H1 (cell line): ENCODE measurements around the gene GPBP1L1. TPM values are rescaled to one million over a fixed set of nuclear protein-coding genes. Genes with fewer than 3 reads are reported as not detected.

Source experiments
- CTCF ChIA-PET: fragments of 300-600 bp; sonication (Branson Sonifier 250); formaldehyde crosslinking; loops from one replicate; lab custom pipeline; 2021; ENCODE audit not compliant: partially characterized antibody; lab: Charles Lee
- POLR2A ChIA-PET: fragments of 300-600 bp; sonication (Branson Sonifier 250); formaldehyde crosslinking; loops from one replicate; lab custom pipeline; 2021; ENCODE audit warnings: inconsistent platforms; ENCODE audit not compliant: partially characterized antibody; lab: Charles Lee
- DNase-seq, 2 experiments: peaks; one replicate each; pipeline versions ENCODE4 v3.0.0 to v3.0.0-alpha.2; 2010 to 2022; ENCODE audit warnings: low spot score in 2 of 2, low read depth in 1 of 2, mixed read lengths in 1 of 2
- FAIRE-seq: peaks from 2 replicates; lab custom pipeline; 2011; peaks lifted over from hg19 to GRCh38; lab: Jason Lieb, UNC
- H2AFZ ChIP-seq: 2 replicates; pipeline ENCODE4 v1.8.1; 2012; ENCODE audit warnings: low read length, inconsistent platforms
- H2AK5ac ChIP-seq: 2 replicates; pipeline ENCODE4 v1.6.1; 2013; ENCODE audit warnings: low read depth, low read length
- H2BK120ac ChIP-seq: replicated peaks from 2 replicates; pipeline ENCODE3; 2013; ENCODE audit warnings: low read depth, low read length, inconsistent platforms
- H2BK12ac ChIP-seq: 2 replicates; pipeline ENCODE4 v1.6.1; 2013; ENCODE audit warnings: low read depth, low read length
- H2BK15ac ChIP-seq: 2 replicates; pipeline ENCODE4 v1.6.1; 2013; ENCODE audit warnings: low read length
- H2BK20ac ChIP-seq: 2 replicates; pipeline ENCODE4 v1.6.1; 2013; ENCODE audit warnings: low read length
- H2BK5ac ChIP-seq: 2 replicates; pipeline ENCODE4 v1.6.1; 2013; ENCODE audit warnings: low read depth, low read length
- H3K14ac ChIP-seq: 2 replicates; pipeline ENCODE4 v1.6.1; 2013; ENCODE audit warnings: inconsistent platforms; ENCODE audit not compliant: insufficient read length
- H3K18ac ChIP-seq: 2 replicates; pipeline ENCODE4 v1.6.1; 2013; ENCODE audit warnings: low read length; ENCODE audit errors: extremely low read depth
- H3K23ac ChIP-seq: 2 replicates; pipeline ENCODE4 v1.6.1; 2013; ENCODE audit warnings: inconsistent platforms; ENCODE audit not compliant: insufficient read length
- H3K23me2 ChIP-seq: 2 replicates; pipeline ENCODE4 v1.6.1; 2013; ENCODE audit warnings: low read depth, low read length
- H3K27ac ChIP-seq: 2 replicates; pipeline ENCODE4 v1.6.1; 2011; ENCODE audit warnings: low read depth, low read length, inconsistent platforms
- H3K27me3 ChIP-seq, 4 experiments: replicated peaks in 1 of 4; 1 replicate in 1 of 4; 2 replicates in 3 of 4; pipeline versions ENCODE4 v1.6.1 to v1.8.1; 2011 to 2013; ENCODE audit warnings: low read length in 3 of 4, mild to moderate bottlenecking in 3 of 4, inconsistent platforms in 2 of 4, mixed read lengths in 2 of 4, moderate library complexity in 1 of 4; ENCODE audit not compliant: control insufficient read depth in 3 of 4, insufficient read depth in 3 of 4; ENCODE audit errors: extremely low read depth in 1 of 4
- H3K36me3 ChIP-seq, 4 experiments: 2 replicates each; pipeline versions ENCODE4 v1.6.1 to v1.8.1; 2011 to 2013; ENCODE audit warnings: mild to moderate bottlenecking in 4 of 4, low read length in 3 of 4, moderate library complexity in 2 of 4, control low read depth in 1 of 4, inconsistent platforms in 1 of 4; ENCODE audit not compliant: insufficient read depth in 4 of 4, control insufficient read depth in 2 of 4
- H3K4ac ChIP-seq: replicated peaks from 2 replicates; pipeline ENCODE3; 2013; ENCODE audit warnings: low read length, low read depth, mixed read lengths, inconsistent platforms; ENCODE audit not compliant: insufficient read length
- H3K4me1 ChIP-seq, 4 experiments: replicated peaks in 1 of 4; 1 replicate in 1 of 4; 2 replicates in 3 of 4; pipeline versions ENCODE4 v1.6.1 to v1.8.1; 2011 to 2013; ENCODE audit warnings: low read length in 3 of 4, inconsistent platforms in 2 of 4, mixed read lengths in 1 of 4; ENCODE audit not compliant: insufficient read depth in 4 of 4, control insufficient read depth in 3 of 4
- H3K4me2 ChIP-seq, 2 experiments: 2 replicates each; pipeline versions ENCODE4 v1.6.1 to v1.8.1; 2011 to 2013; ENCODE audit warnings: low read depth in 2 of 2, low read length in 2 of 2, control low read depth in 1 of 2, inconsistent platforms in 1 of 2, mild to moderate bottlenecking in 1 of 2; ENCODE audit not compliant: insufficient read depth in 1 of 2
- H3K4me3 ChIP-seq, 4 experiments: fragments of 200-600, 300-600 bp in 1 of 4; sonication (generic), shearing (Covaris generic), sonication (Bioruptor Twin) in 1 of 4; 2 replicates each; pipeline versions ENCODE4 v1.5.1 to v1.8.1; 2011 to 2016; ENCODE audit warnings: low read length in 4 of 4, low read depth in 3 of 4, control low read depth in 2 of 4, inconsistent platforms in 2 of 4, mild to moderate bottlenecking in 2 of 4, mixed read lengths in 1 of 4, moderate library complexity in 1 of 4; ENCODE audit not compliant: insufficient read depth in 2 of 4; ENCODE audit errors: extremely low read depth in 1 of 4
- H3K56ac ChIP-seq: replicated peaks from 2 replicates; pipeline ENCODE3; 2013; ENCODE audit warnings: low read depth, mild to moderate bottlenecking, mixed read lengths, low read length, inconsistent platforms; ENCODE audit not compliant: insufficient read length
- H3K79me1 ChIP-seq: 2 replicates; pipeline ENCODE4 v1.6.1; 2013; ENCODE audit warnings: low read depth, low read length, control low read depth
- H3K79me2 ChIP-seq, 2 experiments: 2 replicates each; pipeline versions ENCODE4 v1.6.1 to v1.8.1; 2012 to 2013; ENCODE audit warnings: low read length in 2 of 2, mild to moderate bottlenecking in 2 of 2, inconsistent platforms in 1 of 2; ENCODE audit not compliant: insufficient read depth in 2 of 2, control insufficient read depth in 1 of 2
- H3K9ac ChIP-seq, 4 experiments: replicated peaks in 1 of 4; 1 replicate in 1 of 4; 2 replicates in 3 of 4; pipeline versions ENCODE4 v1.6.1 to v1.8.1; 2011 to 2013; ENCODE audit warnings: low read depth in 3 of 4, low read length in 3 of 4, control low read depth in 2 of 4, mild to moderate bottlenecking in 2 of 4, moderate library complexity in 2 of 4, inconsistent platforms in 1 of 4; ENCODE audit errors: extremely low read depth in 1 of 4
- H3K9me3 ChIP-seq, 2 experiments: 2 replicates each; pipeline versions ENCODE4 v1.6.1 to v1.8.1; 2012 to 2013; ENCODE audit warnings: mild to moderate bottlenecking in 2 of 2, moderate library complexity in 2 of 2, control low read depth in 1 of 2, inconsistent platforms in 1 of 2, low read depth in 1 of 2, low read length in 1 of 2, mixed read lengths in 1 of 2; ENCODE audit not compliant: insufficient read depth in 2 of 2
- H4K20me1 ChIP-seq, 2 experiments: replicated peaks in 1 of 2; 2 replicates each; pipeline versions ENCODE3 to v1.8.1; 2011 to 2013; ENCODE audit warnings: inconsistent platforms in 2 of 2, low read length in 2 of 2, mild to moderate bottlenecking in 1 of 2; ENCODE audit not compliant: insufficient read depth in 2 of 2, control insufficient read depth in 1 of 2
- H4K5ac ChIP-seq: 2 replicates; pipeline ENCODE4 v1.6.1; 2013; ENCODE audit warnings: low read length, low read depth, mixed read lengths, inconsistent platforms; ENCODE audit not compliant: insufficient read length
- H4K8ac ChIP-seq: 2 replicates; pipeline ENCODE4 v1.8.0; 2013; ENCODE audit warnings: mild to moderate bottlenecking, moderate library complexity, low read length, inconsistent platforms; ENCODE audit not compliant: insufficient read depth; ENCODE audit errors: extremely low read depth
- H4K91ac ChIP-seq: replicated peaks from 2 replicates; pipeline ENCODE3; 2013; ENCODE audit warnings: low read length, mixed read lengths, inconsistent platforms; ENCODE audit not compliant: insufficient read length
- CBX5 ChIP-seq: fragments of 300-800, 300-1000 bp; sonication (generic); IDR thresholded peaks from 2 replicates; pipeline ENCODE4 v1.7.1; 2016; ENCODE audit warnings: antibody characterized with exemption, low read length, low read depth
- KDM4A ChIP-seq: IDR thresholded peaks from one replicate; pipeline ENCODE4 v1.7.1; 2012; ENCODE audit warnings: low read depth, mild to moderate bottlenecking, moderate library complexity, low read length, inconsistent platforms; ENCODE audit not compliant: severe bottlenecking
- SP2 ChIP-seq: IDR thresholded peaks from 2 replicates; pipeline ENCODE4 v1.6.1; 2012; ENCODE audit warnings: mild to moderate bottlenecking, low read length, inconsistent platforms
- WGBS, 2 experiments: shearing (Covaris generic) in 1 of 2; methylation state at CpG; one replicate each; pipeline versions ENCODE4 v1.1.6 to v1.1.7; 2013 to 2015; ENCODE audit warnings: low lambda C conversion rate in 2 of 2, mixed read lengths in 2 of 2, inconsistent platforms in 1 of 2, low coverage in 1 of 2, missing lambda C conversion rate in 1 of 2; ENCODE audit not compliant: insufficient replicate concordance in 2 of 2, insufficient coverage in 1 of 2, insufficient read length in 1 of 2; ENCODE audit errors: extremely low coverage in 1 of 2, missing lambda C conversion rate in 1 of 2; 5-methylcytosine and 5-hydroxymethylcytosine counted together
- polyA plus RNA-seq, 7 experiments: library from polyadenylated mRNA; depleted of rRNA in 3 of 7; stranded (reverse) in 5 of 7; unstranded in 2 of 7; fragments of >200 nt in 5 of 7; fragments of 200-250 nt in 2 of 7; gene quantifications; 1 replicate in 5 of 7; 2 replicates in 1 of 7; 4 replicates in 1 of 7; pipeline versions ENCODE4 v1.2.1 to v1.2.3, GENCODE V29; 2011 to 2013; ENCODE audit warnings: missing spikeins in 2 of 7, mixed read lengths in 2 of 7
- total RNA-seq: library from RNA; stranded (reverse); fragmentation: NEBNext Ultra II Directional; extraction: Animal tissue kit (Norgen Biotek cat#: 25700); gene quantifications from 2 replicates; pipeline ENCODE4 v1.2.1, GENCODE V29; 2021

The GPBP1L1 gene
- total and polyA plus RNA-seq, 2 of the 8 experiments (the other 6 are each of a cell fraction or from before 2014, with no cell fraction given) = 70.1 to 119 TPM

DNA sequence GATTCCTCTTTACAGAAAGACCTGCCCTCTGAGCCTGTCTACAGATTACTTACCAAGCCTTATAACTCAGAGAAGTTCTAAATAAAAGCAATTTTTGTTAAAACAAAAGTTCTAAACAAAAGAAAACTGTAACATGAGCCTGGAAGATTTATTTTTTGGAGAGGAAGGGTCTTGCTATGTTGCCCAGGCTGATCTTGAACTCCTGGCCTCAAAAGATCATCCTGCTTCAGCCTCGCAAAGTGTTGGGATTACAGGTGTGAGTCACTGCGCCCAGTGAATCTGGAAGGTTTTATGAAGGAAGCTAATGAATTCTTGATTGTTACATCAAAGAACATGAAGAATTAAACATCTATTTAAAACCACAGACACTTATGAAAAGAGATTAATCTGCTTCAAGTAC is 27.1 kb downstream of the GPBP1L1 start:
- H2BK15ac ChIP-seq = no peak overlapping the region
- H3K9me3 ChIP-seq = no peaks in the 10 kb centered on the region
- WGBS, 2 experiments = 100% methylated on average over 2 of the region's 2 CpGs; no CpG with 5 or more reads in 1 of the 2 experiments
- no peak for FAIRE-seq
- H3K14ac ChIP-seq = no peak overlapping the region
- DNase-seq = no peak
- no peak overlapping the region for H3K9ac ChIP-seq
- TF ChIP-seq CBX5 (no peak), SP2 (no peak), KDM4A (no peak)
- H2AFZ ChIP-seq = no peak overlapping the region
- H2BK20ac ChIP-seq = no peak overlapping the region
- ChIA-PET POLR2A (interaction anchor here (1.5 kb wide), 1 partner anchor 20 kb away, joined by 3 read pairs; no protein-coding TSS in a partner anchor), CTCF (interaction anchor here (1.1 kb wide), 1 partner anchor 12 kb away, joined by 3 read pairs; no protein-coding TSS in a partner anchor)
- no peaks in the 10 kb centered on the region for H3K27me3 ChIP-seq
- no peaks in the 10 kb centered on the region for H3K4me1 ChIP-seq
- H2AK5ac ChIP-seq = no peak overlapping the region
- H2BK12ac ChIP-seq = no peak overlapping the region
- peaks cover 3 to 43% of the 10 kb centered on the region in 2 experiments for H3K79me2 ChIP-seq
- H4K20me1 ChIP-seq = peaks cover 2 to 9% of the 10 kb centered on the region in 2 experiments
- no peak overlapping the region for H4K5ac ChIP-seq
- H3K56ac ChIP-seq = no peak overlapping the region
- no peaks in the 10 kb centered on the region for H3K23me2 ChIP-seq
- H3K27ac ChIP-seq = no peak overlapping the region
- H2BK5ac ChIP-seq = no peak overlapping the region
- no peak overlapping the region for H3K4me3 ChIP-seq
- no peak overlapping the region for H4K91ac ChIP-seq
- no peak overlapping the region for H3K18ac ChIP-seq
- H4K8ac ChIP-seq = no peak overlapping the region
- H3K79me1 ChIP-seq = no peaks in the 10 kb centered on the region; the same call in 1 of the 2 replicates
- no peak overlapping the region for H3K23ac ChIP-seq
- no peak overlapping the region for H3K4me2 ChIP-seq
- H3K4ac ChIP-seq = no peak overlapping the region
- peaks cover 25 to 67% (median 43%) of the 10 kb centered on the region in 4 experiments for H3K36me3 ChIP-seq
- no peak overlapping the region for H2BK120ac ChIP-seq
